HepG2 (cell line): Measurements from ENCODE around the gene DPYSL3. TPM values are rescaled to one million over a fixed set of nuclear protein-coding genes. Genes with fewer than 3 reads are reported as not detected.

Experiments used
- ATAC-seq: fragments of 200-7000 bp; cut with Tn5 transposase; 3 replicates; pipeline ENCODE4 v1.9.1; 2020; ENCODE audit warnings: mild to moderate bottlenecking, moderate library complexity
- BruUV-seq: library from RNA; stranded (reverse); fragments of 400-500 nt; replicated peaks from 2 replicates; lab custom pipeline; 2021; lab: Mats Ljungman, UMichigan
- CTCF ChIA-PET: fragments of 300-600 bp; formaldehyde crosslinking; extraction: SDS; loops from one replicate; lab custom pipeline; 2021; ENCODE audit warnings: low total read pairs, inconsistent platforms, low intra/inter-chr PET ratio; lab: Yijun Ruan, JAX
- POLR2A ChIA-PET: fragments of 350-600 bp; sonication (Branson Sonifier 250); formaldehyde crosslinking; loops from one replicate; lab custom pipeline; 2020; ENCODE audit warnings: antibody characterized with exemption, inconsistent platforms; lab: Yijun Ruan, JAX
- DNase-seq: peaks from one replicate; pipeline ENCODE4 v3.0.0-alpha.2; 2015; ENCODE audit warnings: low spot score
- FAIRE-seq: peaks from 3 replicates; lab custom pipeline; 2011; peaks lifted over from hg19 to GRCh38; lab: Jason Lieb, UNC
- H2AFZ ChIP-seq: one replicate; pipeline ENCODE4 v1.6.1; 2011; ENCODE audit warnings: low read length, inconsistent platforms
- H3K27ac ChIP-seq: fragments of 300-600 bp; 3 replicates; pipeline ENCODE4 v1.8.0; 2011; ENCODE audit warnings: mixed run types, mild to moderate bottlenecking, mixed read lengths, low read length, inconsistent platforms; ENCODE audit not compliant: insufficient read depth; ENCODE audit errors: extremely low read length
- H3K27me3 ChIP-seq, 2 experiments: fragments of 200-600 bp in 1 of 2; 2 replicates in 1 of 2; 3 replicates in 1 of 2; pipeline versions ENCODE4 v1.6.0 to v1.8.0; 2011; ENCODE audit warnings: low read length in 2 of 2, mild to moderate bottlenecking in 2 of 2, moderate library complexity in 2 of 2, inconsistent platforms in 1 of 2; ENCODE audit not compliant: insufficient read depth in 2 of 2, control insufficient read depth in 1 of 2
- H3K36me3 ChIP-seq, 2 experiments: fragments of 200-600 bp in 1 of 2; replicated peaks in 1 of 2; 2 replicates in 1 of 2; 3 replicates in 1 of 2; pipeline versions ENCODE4 v1.5.1 to v1.8.0; 2011; ENCODE audit warnings: low read length in 2 of 2, inconsistent platforms in 1 of 2; ENCODE audit not compliant: insufficient read depth in 2 of 2, control insufficient read depth in 1 of 2
- H3K4me1 ChIP-seq: 2 replicates; pipeline ENCODE4 v1.5.1; 2012; ENCODE audit warnings: low read length, inconsistent platforms; ENCODE audit not compliant: insufficient read depth
- H3K4me2 ChIP-seq: 2 replicates; pipeline ENCODE4 v1.6.0; 2011; ENCODE audit warnings: low read depth, low read length, inconsistent platforms
- H3K4me3 ChIP-seq, 3 experiments: fragments of 200-600 bp in 1 of 3; sonication (generic), shearing (Covaris generic) in 1 of 3; replicated peaks in 1 of 3; 2 replicates each; pipeline ENCODE4 v1.5.1; 2011 to 2016; ENCODE audit warnings: low read length in 3 of 3, inconsistent platforms in 2 of 3, low read depth in 2 of 3, mild to moderate bottlenecking in 2 of 3, control low read depth in 1 of 3, mixed read lengths in 1 of 3; ENCODE audit not compliant: insufficient read depth in 1 of 3
- H3K79me2 ChIP-seq: one replicate; pipeline ENCODE4 v1.6.1; 2011; ENCODE audit warnings: low read length, inconsistent platforms; ENCODE audit not compliant: insufficient read depth
- H3K9ac ChIP-seq: 2 replicates; pipeline ENCODE4 v1.6.0; 2011; ENCODE audit warnings: mild to moderate bottlenecking, low read depth, low read length, inconsistent platforms; ENCODE audit not compliant: insufficient read depth
- H3K9me3 ChIP-seq: 2 replicates; pipeline ENCODE4 v1.5.1; 2012; ENCODE audit warnings: mild to moderate bottlenecking, low read length
- H4K20me1 ChIP-seq: 2 replicates; pipeline ENCODE4 v1.6.0; 2011; ENCODE audit warnings: inconsistent platforms, mild to moderate bottlenecking, low read length, moderate library complexity; ENCODE audit not compliant: insufficient read depth
- ETV6 ChIP-seq: sonication (generic); formaldehyde crosslinking; conservative IDR thresholded peaks from 2 replicates; pipeline ENCODE4 v1.4.0; 2020; ENCODE audit warnings: missing genetic modification reagents
- FOXM1 ChIP-seq: sonication (generic); formaldehyde crosslinking; IDR thresholded peaks from 2 replicates; pipeline ENCODE4 v1.5.0; 2020; ENCODE audit warnings: missing genetic modification reagents
- GMEB2 ChIP-seq: IDR thresholded peaks from 2 replicates; pipeline ENCODE4 v1.6.1; 2016; ENCODE audit warnings: missing biosample characterization, missing genetic modification reagents, low read depth
- GTF3A ChIP-seq: sonication (generic); formaldehyde crosslinking; conservative IDR thresholded peaks from 2 replicates; pipeline ENCODE4 v1.4.0; 2020; ENCODE audit warnings: mild to moderate bottlenecking, missing genetic modification reagents
- KMT2B ChIP-seq: IDR thresholded peaks from 2 replicates; pipeline ENCODE4 v1.6.1; 2016; ENCODE audit warnings: missing genetic modification reagents, missing compliant biosample characterization
- NFE2 ChIP-seq: sonication (generic); formaldehyde crosslinking; IDR thresholded peaks from 2 replicates; pipeline ENCODE4 v1.4.0; 2020; ENCODE audit warnings: missing genetic modification reagents
- SOX13 ChIP-seq, 3 experiments: fragments of 450-650 bp in 1 of 3; sonication (generic) in 1 of 3; formaldehyde crosslinking in 1 of 3; IDR thresholded peaks in 2 of 3; conservative IDR thresholded peaks in 1 of 3; 2 replicates each; pipeline versions ENCODE4 v1.5.0 to v1.6.1; 2016 to 2020; ENCODE audit warnings: antibody characterized with exemption in 1 of 3, mild to moderate bottlenecking in 1 of 3, missing compliant biosample characterization in 1 of 3, missing genetic modification reagents in 1 of 3, moderate library complexity in 1 of 3
- TAF1 ChIP-seq: sonication (generic); formaldehyde crosslinking; IDR thresholded peaks from 2 replicates; pipeline ENCODE4 v1.4.0; 2020; ENCODE audit warnings: missing genetic modification reagents
- ZEB1 ChIP-seq: IDR thresholded peaks from 2 replicates; pipeline ENCODE4 v1.6.1; 2012; ENCODE audit warnings: mild to moderate bottlenecking, low read depth, inconsistent platforms; ENCODE audit not compliant: insufficient replicate concordance
- ZFP36L2 ChIP-seq: sonication (generic); formaldehyde crosslinking; IDR thresholded peaks from 2 replicates; pipeline ENCODE4 v1.4.0; 2020; ENCODE audit warnings: missing genetic modification reagents
- ZNF12 ChIP-seq: sonication (generic); formaldehyde crosslinking; IDR thresholded peaks from 2 replicates; pipeline ENCODE4 v1.5.0; 2020; ENCODE audit warnings: missing genetic modification reagents
- ZNF296 ChIP-seq: sonication (generic); formaldehyde crosslinking; conservative IDR thresholded peaks from 2 replicates; pipeline ENCODE4 v1.5.0; 2020; ENCODE audit warnings: mild to moderate bottlenecking, missing genetic modification reagents
- ZNF513 ChIP-seq: sonication (generic); formaldehyde crosslinking; conservative IDR thresholded peaks from 2 replicates; pipeline ENCODE4 v1.5.0; 2020; ENCODE audit warnings: missing genetic modification reagents
- ZNF569 ChIP-seq: sonication (generic); formaldehyde crosslinking; IDR thresholded peaks from 2 replicates; pipeline ENCODE4 v1.5.0; 2020; ENCODE audit warnings: mild to moderate bottlenecking, missing genetic modification reagents, moderate library complexity, borderline replicate concordance
- ZNF768 ChIP-seq: sonication (generic); formaldehyde crosslinking; IDR thresholded peaks from 2 replicates; pipeline ENCODE4 v1.4.0; 2020; ENCODE audit warnings: missing genetic modification reagents
- WGBS: methylation state at CpG from one replicate; pipeline ENCODE4 v1.1.6; 2017; ENCODE audit warnings: low lambda C conversion rate; 5-methylcytosine and 5-hydroxymethylcytosine counted together
- in situ Hi-C: cut with HindIII; loops from 2 replicates; pipeline ENCODE4 v1.10.0; 2017; ENCODE audit warnings: low pct_unique_long_range_greater_than_20kb; ENCODE audit not compliant: extremely low pct_ligation_motif_present
- intact Hi-C: fragments of 100-400 bp; cut with micrococcal nuclease; formaldehyde crosslinking; loops from one replicate; pipeline ENCODE4 v1.10.0; 2022; ENCODE audit not compliant: unreplicated experiment
- polyA plus RNA-seq, 8 experiments: library from polyadenylated mRNA; depleted of rRNA in 3 of 8; stranded (reverse) in 7 of 8; unstranded in 1 of 8; fragments of >200 nt; fragmentation: Illumina TruSeq in 4 of 8; extraction: Trizol in 4 of 8; gene quantifications; 2 replicates each; pipeline versions ENCODE4 v1.2.1 to v1.2.3, GENCODE V29; 2011 to 2016; ENCODE audit warnings: low read depth in 4 of 8, missing spikeins in 1 of 8, mixed read lengths in 1 of 8; ENCODE audit not compliant: insufficient read depth in 1 of 8
- total RNA-seq, 5 experiments: library from RNA; depleted of rRNA; stranded (reverse); fragments of >200 nt; fragmentation: Illumina TruSeq; extraction: Trizol; gene quantifications; 2 replicates each; pipeline ENCODE4 v1.2.3, GENCODE V29; 2016; ENCODE audit warnings: low read depth in 1 of 5

Gene DPYSL3
- total and polyA plus RNA-seq, 2 of the 13 experiments (the other 11 are each of a cell fraction or from before 2014, with no cell fraction given), result 0.08 to 0.15 TPM

GRCh38 chr5:147427521-147428401 is 82.1 kb downstream of the DPYSL3 start:
- no peaks in the 10 kb centered on the region for H3K36me3 ChIP-seq
- H3K9ac ChIP-seq, result no peak overlapping the region
- H2AFZ ChIP-seq, result no peak overlapping the region
- no peaks in the 10 kb centered on the region for H3K79me2 ChIP-seq
- FAIRE-seq (no peak), DNase-seq (no peak), ATAC-seq (no peak)
- in situ Hi-C loops (no loop called here), intact Hi-C loops (no loop called here)
- no peaks in the 10 kb centered on the region for H4K20me1 ChIP-seq
- BruUV-seq, result no TSS peak
- TF ChIP-seq ZNF12 (CRISPR knock-in tag) (no peak), FOXM1 (CRISPR knock-in tag) (no peak), KMT2B (CRISPR knock-in tag) (no peak), SOX13 (IDR thresholded peaks at IDR 0.05) (no peak), SOX13 (CRISPR knock-in tag; conservative IDR thresholded peaks at IDR 0.05 in 1 of 2, IDR thresholded peaks at IDR 0.05 in 1 of 2) (no peak), ZNF513 (CRISPR knock-in tag) (no peak), ZFP36L2 (CRISPR knock-in tag) (no peak), ZNF296 (CRISPR knock-in tag) (no peak), NFE2 (CRISPR knock-in tag) (no peak), ZNF569 (CRISPR knock-in tag) (no peak), ZNF768 (CRISPR knock-in tag) (no peak), GTF3A (CRISPR knock-in tag) (no peak), GMEB2 (no peak), ZEB1 (no peak), TAF1 (CRISPR knock-in tag) (no peak), ETV6 (no peak)
- H3K9me3 ChIP-seq, result no peaks in the 10 kb centered on the region
- ChIA-PET POLR2A (no interaction called here), CTCF (no interaction called here)
- H3K4me3 ChIP-seq, result no peak overlapping the region
- H3K27me3 ChIP-seq, result no peaks in the 10 kb centered on the region
- H3K4me1 ChIP-seq, result no peaks in the 10 kb centered on the region
- no peak overlapping the region for H3K27ac ChIP-seq
- WGBS, result 29% methylated on average over 1 of the region's 1 CpG
- H3K4me2 ChIP-seq, result no peak overlapping the region
